ENCODE measurements around the gene ZBTB8B.
"Not testable (repeated sequence)": the region's sequence is repeated elsewhere in the genome, so short reads cannot be mapped to it uniquely, and the experiment has no call there.

Gene ZBTB8B

DNA sequence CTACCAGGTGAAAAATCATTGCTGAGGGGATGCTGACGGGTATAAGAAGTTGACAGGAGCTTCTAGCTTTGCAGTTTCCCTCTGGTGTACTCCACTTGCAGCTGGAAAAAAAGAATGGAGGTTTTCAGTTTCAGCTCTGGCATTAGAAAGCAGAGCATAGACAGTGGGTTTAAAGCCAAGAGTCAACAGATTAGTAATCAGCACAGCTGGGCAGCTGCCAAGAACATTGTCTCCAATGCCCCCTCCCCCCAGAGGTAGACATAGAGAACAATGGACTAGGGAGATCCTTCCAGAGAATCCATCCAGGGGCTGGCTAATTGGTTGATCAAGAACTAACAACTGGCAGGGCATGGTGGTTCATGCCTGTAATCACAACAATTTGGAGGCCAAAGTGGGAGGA, 10.1 kb upstream of the ZBTB8B start:
- no peaks in the 10 kb centered on the region for H3F3A ChIP-seq (ENCODE audit: control insufficient read depth, insufficient read depth)
- no peaks in the 10 kb centered on the region for H4K20me1 ChIP-seq (ENCODE audit: control insufficient read depth, insufficient read depth, low read depth, low read length)
- H3K4me3 ChIP-seq (ENCODE audit: low read length): no peak overlapping the region
- no peak overlapping the region for H3K27ac ChIP-seq (ENCODE audit: low read depth, low read length)
- no peak for TF ChIP-seq EZH2phosphoT487 (IDR thresholded peaks at IDR 0.05; ENCODE audit: borderline replicate concordance, low read length)
- TF ChIP-seq, protein P1, sequence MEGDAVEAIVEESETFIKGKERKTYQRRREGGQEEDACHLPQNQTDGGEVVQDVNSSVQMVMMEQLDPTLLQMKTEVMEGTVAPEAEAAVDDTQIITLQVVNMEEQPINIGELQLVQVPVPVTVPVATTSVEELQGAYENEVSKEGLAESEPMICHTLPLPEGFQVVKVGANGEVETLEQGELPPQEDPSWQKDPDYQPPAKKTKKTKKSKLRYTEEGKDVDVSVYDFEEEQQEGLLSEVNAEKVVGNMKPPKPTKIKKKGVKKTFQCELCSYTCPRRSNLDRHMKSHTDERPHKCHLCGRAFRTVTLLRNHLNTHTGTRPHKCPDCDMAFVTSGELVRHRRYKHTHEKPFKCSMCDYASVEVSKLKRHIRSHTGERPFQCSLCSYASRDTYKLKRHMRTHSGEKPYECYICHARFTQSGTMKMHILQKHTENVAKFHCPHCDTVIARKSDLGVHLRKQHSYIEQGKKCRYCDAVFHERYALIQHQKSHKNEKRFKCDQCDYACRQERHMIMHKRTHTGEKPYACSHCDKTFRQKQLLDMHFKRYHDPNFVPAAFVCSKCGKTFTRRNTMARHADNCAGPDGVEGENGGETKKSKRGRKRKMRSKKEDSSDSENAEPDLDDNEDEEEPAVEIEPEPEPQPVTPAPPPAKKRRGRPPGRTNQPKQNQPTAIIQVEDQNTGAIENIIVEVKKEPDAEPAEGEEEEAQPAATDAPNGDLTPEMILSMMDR (IDR thresholded peaks at IDR 0.05; ENCODE audit: low read depth, low read length, poor library complexity, severe bottlenecking): no peak
- no peaks in the 10 kb centered on the region for H3K9me2 ChIP-seq (replicated peaks; ENCODE audit: control insufficient read depth, low read length)
- H3K79me2 ChIP-seq (ENCODE audit: control insufficient read depth, low read length): no peaks in the 10 kb centered on the region
- no peak overlapping the region for H3K4me2 ChIP-seq (ENCODE audit: low read length)
- H3K9me3 ChIP-seq (ENCODE audit: control insufficient read depth, insufficient read depth, low read length): peaks cover 16% of the 10 kb centered on the region; the same call in 1 of the 2 replicates
- no peaks in the 10 kb centered on the region for H3K27me3 ChIP-seq (ENCODE audit: control insufficient read depth, low read length)
- no peaks in the 10 kb centered on the region for H3K36me3 ChIP-seq (ENCODE audit: control insufficient read depth, low read length)
- H3K4me1 ChIP-seq (ENCODE audit: control insufficient read depth, low read length): no peaks in the 10 kb centered on the region

DNA sequence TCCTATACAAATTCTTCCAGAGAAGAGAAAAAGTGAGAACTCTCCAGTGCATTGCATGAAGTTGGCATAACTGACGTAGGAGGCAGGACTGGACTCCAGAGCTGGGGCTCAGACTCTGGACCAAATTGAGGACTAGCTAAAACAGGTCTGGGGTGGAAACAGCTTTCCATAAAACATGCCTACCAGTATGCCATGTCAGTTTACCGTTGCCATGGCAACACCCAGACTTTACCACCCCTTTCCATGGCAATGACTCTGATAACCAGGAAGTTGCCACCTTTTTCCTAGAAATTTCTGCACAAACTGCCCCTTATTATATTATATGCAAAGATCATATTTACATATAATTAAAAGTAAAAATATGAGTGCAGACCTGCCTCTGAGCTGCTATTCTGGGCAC, 8.9 kb upstream of the ZBTB8B start:
- TF ChIP-seq, protein P1 (IDR thresholded peaks at IDR 0.05; ENCODE audit: low read depth, low read length, poor library complexity, severe bottlenecking): no peak
- TF ChIP-seq EZH2phosphoT487 (IDR thresholded peaks at IDR 0.05; ENCODE audit: borderline replicate concordance, low read length): no peak
- Histone ChIP-seq H3K27ac (ENCODE audit: low read depth, low read length) (no peak overlapping the region), H3K4me3 (ENCODE audit: low read length) (no peak overlapping the region), H3F3A (ENCODE audit: control insufficient read depth, insufficient read depth) (no peaks in the 10 kb centered on the region), H3K4me1 (ENCODE audit: control insufficient read depth, low read length) (no peaks in the 10 kb centered on the region), H3K27me3 (ENCODE audit: control insufficient read depth, low read length) (no peaks in the 10 kb centered on the region; the same call in 1 of the 2 replicates), H3K79me2 (ENCODE audit: control insufficient read depth, low read length) (no peaks in the 10 kb centered on the region), H3K4me2 (ENCODE audit: low read length) (no peak overlapping the region), H3K36me3 (ENCODE audit: control insufficient read depth, low read length) (no peaks in the 10 kb centered on the region), H3K9me2 (replicated peaks; ENCODE audit: control insufficient read depth, low read length) (no peaks in the 10 kb centered on the region), H4K20me1 (ENCODE audit: control insufficient read depth, insufficient read depth, low read depth, low read length) (no peaks in the 10 kb centered on the region), H3K9me3 (ENCODE audit: control insufficient read depth, insufficient read depth, low read length) (peaks cover 14% of the 10 kb centered on the region)

DNA sequence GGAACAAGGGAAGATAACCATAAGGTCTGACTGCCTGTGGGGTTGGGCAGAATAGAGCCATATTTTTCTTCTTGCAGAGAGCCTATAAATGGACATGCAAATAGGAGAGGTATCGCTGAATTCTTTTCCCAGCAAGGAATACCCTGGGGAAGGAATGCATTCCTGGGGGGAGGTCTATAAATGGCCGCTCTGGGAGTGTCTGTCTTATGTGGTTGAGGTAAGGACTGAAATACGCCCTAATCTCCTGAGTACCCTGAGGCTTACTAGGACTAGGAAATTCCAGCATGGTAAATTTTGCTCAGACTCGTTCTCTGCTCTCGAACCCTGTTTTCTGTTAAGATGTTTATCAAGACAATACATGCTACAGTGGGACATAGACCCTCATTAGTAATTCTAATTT, 6.1 kb upstream of the ZBTB8B start:
- not testable (repeated sequence) for H3K27ac ChIP-seq (ENCODE audit: low read depth, low read length); H4K20me1 ChIP-seq (ENCODE audit: control insufficient read depth, insufficient read depth, low read depth, low read length); H3K36me3 ChIP-seq (ENCODE audit: control insufficient read depth, low read length); H3K27me3 ChIP-seq (ENCODE audit: control insufficient read depth, low read length); H3K79me2 ChIP-seq (ENCODE audit: control insufficient read depth, low read length); H3F3A ChIP-seq (ENCODE audit: control insufficient read depth, insufficient read depth); H3K4me3 ChIP-seq (ENCODE audit: low read length); H3K4me1 ChIP-seq (ENCODE audit: control insufficient read depth, low read length); H3K4me2 ChIP-seq (ENCODE audit: low read length); H3K9me2 ChIP-seq (replicated peaks; ENCODE audit: control insufficient read depth, low read length)
- peaks cover 14% of the 10 kb centered on the region for H3K9me3 ChIP-seq (ENCODE audit: control insufficient read depth, insufficient read depth, low read length)

DNA sequence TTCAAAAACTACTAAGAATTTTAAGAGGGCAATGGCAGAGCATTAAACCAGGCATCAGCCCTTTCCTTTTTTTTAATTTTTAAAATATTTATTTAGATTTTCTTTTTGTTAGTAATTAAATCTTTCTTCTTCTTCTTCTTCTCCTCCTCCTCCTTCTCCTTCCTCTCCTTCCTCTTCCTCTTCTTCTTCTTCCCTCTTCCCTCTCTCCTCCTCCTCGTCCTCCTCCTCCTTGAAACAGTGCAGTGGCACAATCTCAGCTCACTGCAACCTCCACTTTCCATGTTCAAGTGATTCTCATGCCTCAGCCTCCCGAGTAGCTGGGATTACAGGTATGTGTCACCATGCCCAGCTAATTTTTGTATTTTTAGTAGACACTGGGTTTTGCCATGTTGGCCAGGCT, 1.9 kb upstream of the ZBTB8B start:
- not testable (repeated sequence) for H3K36me3 ChIP-seq (ENCODE audit: control insufficient read depth, low read length); H3K79me2 ChIP-seq (ENCODE audit: control insufficient read depth, low read length); H3K4me3 ChIP-seq (ENCODE audit: low read length); H3K4me2 ChIP-seq (ENCODE audit: low read length); H3F3A ChIP-seq (ENCODE audit: control insufficient read depth, insufficient read depth); H3K27ac ChIP-seq (ENCODE audit: low read depth, low read length); H4K20me1 ChIP-seq (ENCODE audit: control insufficient read depth, insufficient read depth, low read depth, low read length); H3K4me1 ChIP-seq (ENCODE audit: control insufficient read depth, low read length); H3K9me2 ChIP-seq (replicated peaks; ENCODE audit: control insufficient read depth, low read length)
- H3K27me3 ChIP-seq (ENCODE audit: control insufficient read depth, low read length): peaks cover 13% of the 10 kb centered on the region
- peaks cover 12% of the 10 kb centered on the region for H3K9me3 ChIP-seq (ENCODE audit: control insufficient read depth, insufficient read depth, low read length)

All from DOHH2 (cell line).